Measurements from ENCODE around the gene UBAC1. TPM values are rescaled to one million over a fixed set of nuclear protein-coding genes. Genes with fewer than 3 reads are reported as not detected.

UBAC1 gene
- total RNA-seq, 1 donor: 23.0 TPM

- DNase-seq (ENCODE audit: low read depth): no peak
- no peak overlapping the region for H3K4me3 ChIP-seq (ENCODE audit: low read depth, low read length)
- TF ChIP-seq CTCF (IDR thresholded peaks at IDR 0.05; ENCODE audit: insufficient read depth, low read length): no peak
Observed at GRCh38 chr9:135984072-135984710, 23.0 kb upstream of the UBAC1 start.

- DNase-seq (ENCODE audit: low read depth): no peak
- H3K4me3 ChIP-seq (ENCODE audit: low read depth, low read length): no peak overlapping the region
Observed at GRCh38 chr9:135983208-135984071, 22.3 kb upstream of the UBAC1 start.

GRCh38 chr9:135982499-135983207 lies 21.5 kb upstream of the UBAC1 start:
- DNase-seq (ENCODE audit: low read depth): no peak
- TF ChIP-seq CTCF (IDR thresholded peaks at IDR 0.05; ENCODE audit: insufficient read depth, low read length): no peak
- no peak overlapping the region for H3K4me3 ChIP-seq (ENCODE audit: low read depth, low read length)

More at GRCh38 chr9:135983208-135984071, 22.3 kb upstream of the UBAC1 start:
- TF ChIP-seq CTCF (IDR thresholded peaks at IDR 0.05; ENCODE audit: insufficient read depth, low read length): no peak

GRCh38 chr9:135980926-135981630 lies 19.9 kb upstream of the UBAC1 start:
- TF ChIP-seq CTCF (IDR thresholded peaks at IDR 0.05; ENCODE audit: insufficient read depth, low read length): no peak
- DNase-seq (ENCODE audit: low read depth): no peak
- no peak overlapping the region for H3K4me3 ChIP-seq (ENCODE audit: low read depth, low read length)

- no peak for TF ChIP-seq CTCF (IDR thresholded peaks at IDR 0.05; ENCODE audit: insufficient read depth, low read length)
Observed at GRCh38 chr9:135979547-135980166, 18.5 kb upstream of the UBAC1 start.

More at GRCh38 chr9:135979547-135980166, 18.5 kb upstream of the UBAC1 start:
- H3K4me3 ChIP-seq (ENCODE audit: low read depth, low read length): no peak overlapping the region
- DNase-seq (ENCODE audit: low read depth): no peak
